Activated CD8-positive, alpha-beta memory T cell treated with anti-CD3 and anti-CD28 coated beads, Interleukin-2, amount 50 U/mL, for 1 hour (primary cell): ENCODE data around the gene TSC22D2.

ENCODE experiments used
- DNase-seq: peaks from one replicate; pipeline ENCODE4 v3.0.0-alpha.2; 2020; ENCODE audit errors: extremely low read depth

Gene TSC22D2

DNA sequence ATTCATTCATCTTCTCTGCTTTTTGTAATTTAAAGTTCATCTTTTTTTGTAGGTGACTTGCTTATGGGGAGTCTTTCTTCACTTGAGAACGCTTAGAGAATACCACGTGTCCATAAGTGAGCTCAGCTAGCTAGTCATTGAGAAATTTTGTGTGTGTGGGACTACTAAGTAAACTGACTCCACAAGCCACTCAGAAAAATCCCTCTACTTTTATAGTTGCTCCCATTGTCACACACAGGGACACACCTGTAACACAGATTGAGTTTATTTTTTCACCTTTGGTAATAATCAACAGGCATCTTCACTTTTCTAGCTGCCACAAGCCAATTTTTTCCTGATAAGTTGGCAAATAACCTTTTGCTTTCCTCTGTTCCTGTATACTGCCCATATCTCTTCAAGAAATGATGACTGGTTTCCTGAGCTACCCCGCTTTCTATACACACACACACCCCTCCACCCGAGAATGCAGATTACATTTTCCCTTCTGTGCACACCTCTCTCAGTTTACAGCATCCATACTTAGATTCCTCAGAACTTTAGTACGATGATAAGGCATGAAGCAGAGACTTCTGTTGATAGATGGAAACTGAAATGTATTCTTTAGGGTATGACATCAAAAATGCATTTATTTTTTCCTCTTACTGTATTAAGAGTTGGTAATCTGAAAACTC lies 4.6 kb downstream of the TSC22D2 start:
- no peak for DNase-seq

DNA sequence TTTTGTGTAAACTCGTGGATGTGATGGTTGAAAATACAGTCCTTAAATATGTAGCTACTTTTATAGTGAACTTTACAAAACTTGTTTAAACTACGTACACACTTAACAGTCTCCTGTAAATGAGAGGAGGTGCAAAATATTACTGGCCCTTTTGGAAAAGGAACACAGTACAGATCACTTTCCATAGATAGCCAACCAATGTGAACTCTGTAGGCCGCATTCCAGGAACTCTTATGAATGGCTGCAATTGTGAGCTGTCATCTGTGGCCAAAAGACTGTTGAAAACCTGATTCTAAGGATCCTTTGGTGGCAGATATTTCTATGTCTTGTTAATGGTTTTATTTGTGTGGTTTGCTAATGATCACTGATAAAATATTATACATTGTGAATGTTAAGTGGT lies 6.2 kb downstream of the TSC22D2 start:
- DNase-seq = no peak

DNA sequence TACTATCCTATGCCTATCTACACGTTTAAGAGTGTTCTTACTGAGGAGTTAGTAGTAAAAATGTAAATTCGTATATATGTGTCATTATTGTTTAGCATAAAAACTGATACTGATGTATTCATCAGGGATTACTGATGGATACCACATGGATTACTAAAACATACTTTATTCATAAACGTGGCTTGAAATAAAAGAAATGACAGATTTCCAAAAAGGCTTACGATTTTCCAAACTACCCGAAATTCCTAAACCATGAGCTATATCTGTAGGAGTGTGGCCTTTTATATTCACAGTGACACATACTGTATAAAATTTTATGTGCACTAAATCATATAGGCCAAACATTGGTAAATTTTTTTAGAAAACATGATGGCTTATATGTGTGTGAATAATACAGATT lies 6.9 kb downstream of the TSC22D2 start:
- DNase-seq = no peak

DNA sequence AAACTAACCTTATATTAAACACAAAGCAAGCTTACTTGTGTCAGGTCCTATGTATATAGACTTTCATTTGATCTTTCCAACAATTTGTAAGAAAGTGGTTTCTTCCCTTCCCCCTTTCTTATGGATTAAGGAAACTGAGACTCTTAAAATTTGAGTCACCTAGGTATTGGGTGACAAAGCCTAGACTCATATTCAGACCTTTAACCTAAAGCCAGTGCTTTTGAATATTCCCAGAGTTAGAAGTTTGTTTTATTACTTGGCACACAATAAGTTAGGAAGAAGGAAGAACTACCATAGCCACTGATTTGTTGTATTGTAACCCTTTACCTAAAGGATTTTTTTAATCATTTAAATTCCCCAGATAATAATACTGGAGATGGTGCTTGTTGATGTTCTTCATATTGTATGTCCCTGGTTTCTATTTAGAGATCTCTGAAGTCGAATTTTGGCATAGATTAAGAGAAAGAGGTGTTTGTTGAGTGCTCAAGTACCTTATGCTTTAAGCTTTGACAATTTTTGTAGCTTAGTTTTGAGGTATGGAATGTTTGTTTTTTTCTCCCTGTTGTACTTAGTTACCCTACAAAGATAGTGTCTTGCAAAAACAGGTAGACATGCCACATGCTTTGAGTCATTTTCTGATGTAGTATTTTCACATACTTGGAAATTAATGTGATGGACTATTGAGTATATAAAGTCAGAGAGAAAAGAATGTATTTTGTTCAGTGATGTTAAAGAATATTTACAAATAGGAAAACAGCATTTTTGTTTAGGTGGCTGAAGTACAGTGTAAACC lies 11.2 kb downstream of the TSC22D2 start:
- DNase-seq = no peak

DNA sequence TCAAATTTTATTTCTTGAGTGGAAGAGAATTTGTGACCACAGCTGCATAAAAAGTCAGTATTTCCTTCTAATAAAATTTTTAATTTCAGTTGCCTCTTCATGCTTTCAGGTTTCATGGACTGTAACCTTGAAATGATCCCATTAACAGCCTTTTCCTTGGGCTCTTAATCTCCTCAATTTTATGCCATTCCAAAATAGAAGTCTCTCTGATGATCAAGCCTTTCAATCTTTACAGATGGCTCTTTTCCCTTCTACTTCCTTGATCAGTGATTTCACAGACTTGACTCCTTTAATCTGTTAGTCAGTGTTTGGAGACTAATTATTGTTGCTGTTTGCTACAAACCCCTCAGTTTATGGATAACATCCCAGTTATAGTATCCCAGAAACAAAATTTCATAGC lies 11.9 kb downstream of the TSC22D2 start:
- DNase-seq = no peak

DNA sequence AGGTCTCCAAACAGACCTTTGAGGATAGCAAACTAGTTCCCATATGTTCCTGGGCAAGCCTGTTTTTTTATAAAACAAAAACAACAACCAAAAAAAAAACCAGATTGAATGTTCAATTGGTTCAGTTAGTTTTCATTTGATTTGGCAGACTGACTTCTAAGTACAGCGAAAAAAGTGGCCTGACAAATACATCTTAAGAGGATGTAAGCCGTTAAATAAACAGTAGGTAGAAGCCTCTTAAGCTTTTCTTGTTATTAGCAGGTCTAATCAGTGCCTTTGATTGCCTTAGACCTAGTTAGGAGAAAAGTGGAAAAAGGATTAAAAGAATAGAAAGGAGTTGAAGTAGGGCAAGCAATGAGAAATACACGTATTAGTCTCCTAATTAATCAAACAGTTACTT lies 13.2 kb downstream of the TSC22D2 start:
- no peak for DNase-seq

DNA sequence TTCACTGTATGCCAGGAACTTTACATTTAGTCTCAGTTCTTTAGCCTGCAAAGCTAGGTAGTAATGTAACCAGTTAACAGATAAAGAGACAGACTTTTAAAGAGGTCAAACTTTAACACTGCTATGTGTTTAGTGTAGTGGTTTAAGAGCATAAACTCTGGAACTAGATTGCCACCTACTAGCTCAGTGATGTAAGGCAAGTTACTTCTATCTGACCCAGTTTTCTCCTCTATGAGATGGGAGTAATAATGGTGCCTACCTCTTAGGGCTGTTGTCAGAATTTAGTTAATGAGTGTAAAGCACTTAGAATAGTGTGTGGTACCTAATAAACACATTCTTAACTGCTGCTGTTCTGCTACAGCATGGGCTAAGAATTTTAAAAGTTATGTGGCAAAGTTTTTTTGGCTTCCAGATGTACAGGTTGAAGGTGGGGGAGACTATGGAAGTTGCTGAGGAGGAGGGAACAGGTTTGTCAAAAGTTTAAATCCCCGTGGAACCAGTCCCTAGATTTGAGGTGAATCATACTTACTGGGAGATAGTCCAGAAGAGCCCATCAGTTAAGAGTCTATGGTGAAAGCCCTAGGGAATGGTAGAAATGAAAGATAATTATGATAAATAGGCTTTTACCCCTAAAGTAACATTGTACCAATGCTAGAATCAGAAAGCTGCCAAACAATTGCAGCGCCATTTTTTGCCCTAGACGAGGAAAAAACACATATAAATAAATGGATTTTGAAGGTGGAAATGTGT lies 13.9 kb downstream of the TSC22D2 start:
- DNase-seq = no peak

DNA sequence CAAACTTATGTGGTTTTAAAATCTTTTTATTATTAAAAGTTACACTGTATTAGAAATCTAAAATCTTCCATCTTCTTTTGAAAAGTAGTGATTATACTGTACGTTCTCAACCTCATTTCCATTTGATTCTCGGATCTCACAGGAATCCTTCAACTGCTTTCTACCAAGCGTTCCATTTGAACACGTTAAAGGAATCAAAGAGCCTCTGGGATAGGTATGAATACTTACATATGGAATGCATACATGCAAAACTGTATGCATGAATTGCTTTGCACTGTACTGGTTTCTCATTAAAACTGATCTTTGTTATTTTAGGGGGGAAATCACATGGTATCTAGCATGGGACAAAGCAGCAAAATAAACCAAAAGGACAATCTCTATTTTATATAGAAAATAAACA lies 14.8 kb downstream of the TSC22D2 start:
- DNase-seq = no peak

DNA sequence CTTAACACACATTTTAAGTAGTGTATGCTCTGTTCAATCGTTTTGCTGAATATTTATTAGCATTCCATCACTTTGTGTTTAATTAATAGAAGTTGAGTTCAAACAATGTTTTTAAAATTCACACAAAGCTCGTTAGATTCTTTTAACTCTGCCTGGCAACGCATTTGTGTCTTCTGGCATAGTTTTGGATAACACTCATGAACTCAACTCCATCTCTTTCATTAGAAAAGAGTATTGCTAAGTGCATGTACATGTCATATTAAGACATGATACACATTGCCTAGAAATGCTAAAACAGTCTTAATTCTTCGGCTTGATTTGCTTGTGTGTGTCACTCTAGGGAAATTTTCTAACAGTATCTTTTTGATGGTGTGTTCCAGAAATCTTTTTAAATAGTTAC lies 15.7 kb downstream of the TSC22D2 start:
- no peak for DNase-seq

DNA sequence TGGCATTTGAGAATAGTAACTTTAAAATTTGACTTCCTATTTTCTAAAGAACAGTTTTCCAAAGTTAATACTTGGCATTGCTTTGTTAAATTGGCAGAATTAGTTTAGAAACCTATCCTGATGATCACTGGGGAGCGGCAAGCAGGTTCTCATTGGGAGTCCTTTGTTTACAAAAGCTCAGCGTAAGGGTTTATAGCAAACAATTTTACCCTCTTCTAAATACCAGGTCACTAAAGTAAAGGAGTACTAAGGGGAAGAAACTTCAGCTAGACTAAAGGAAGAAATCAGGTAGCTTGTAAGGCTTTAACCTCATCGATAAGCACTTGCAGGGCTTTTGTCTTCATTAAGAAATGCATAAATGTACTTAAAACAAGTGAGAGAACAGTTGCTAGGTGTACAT lies 18.2 kb downstream of the TSC22D2 start:
- no peak for DNase-seq

DNA sequence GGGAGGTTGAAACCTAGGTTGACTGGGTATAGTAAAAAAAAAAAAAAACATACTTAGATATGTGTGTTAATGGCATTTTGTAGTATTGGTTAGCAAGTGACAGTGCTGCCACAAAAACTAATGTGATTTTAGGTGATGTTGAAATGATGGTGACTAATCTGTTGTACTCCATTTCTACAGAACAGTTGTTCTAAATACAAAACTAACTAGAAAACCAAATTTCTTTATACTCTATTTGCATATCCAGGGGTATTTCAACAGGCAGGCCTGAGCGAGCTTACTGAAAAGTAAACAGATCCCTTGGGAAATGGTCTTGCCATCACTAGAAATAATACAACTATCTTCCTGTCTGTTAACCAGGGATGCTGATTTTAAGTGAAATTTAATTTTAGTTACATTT lies 20.5 kb downstream of the TSC22D2 start:
- DNase-seq = no peak

DNA sequence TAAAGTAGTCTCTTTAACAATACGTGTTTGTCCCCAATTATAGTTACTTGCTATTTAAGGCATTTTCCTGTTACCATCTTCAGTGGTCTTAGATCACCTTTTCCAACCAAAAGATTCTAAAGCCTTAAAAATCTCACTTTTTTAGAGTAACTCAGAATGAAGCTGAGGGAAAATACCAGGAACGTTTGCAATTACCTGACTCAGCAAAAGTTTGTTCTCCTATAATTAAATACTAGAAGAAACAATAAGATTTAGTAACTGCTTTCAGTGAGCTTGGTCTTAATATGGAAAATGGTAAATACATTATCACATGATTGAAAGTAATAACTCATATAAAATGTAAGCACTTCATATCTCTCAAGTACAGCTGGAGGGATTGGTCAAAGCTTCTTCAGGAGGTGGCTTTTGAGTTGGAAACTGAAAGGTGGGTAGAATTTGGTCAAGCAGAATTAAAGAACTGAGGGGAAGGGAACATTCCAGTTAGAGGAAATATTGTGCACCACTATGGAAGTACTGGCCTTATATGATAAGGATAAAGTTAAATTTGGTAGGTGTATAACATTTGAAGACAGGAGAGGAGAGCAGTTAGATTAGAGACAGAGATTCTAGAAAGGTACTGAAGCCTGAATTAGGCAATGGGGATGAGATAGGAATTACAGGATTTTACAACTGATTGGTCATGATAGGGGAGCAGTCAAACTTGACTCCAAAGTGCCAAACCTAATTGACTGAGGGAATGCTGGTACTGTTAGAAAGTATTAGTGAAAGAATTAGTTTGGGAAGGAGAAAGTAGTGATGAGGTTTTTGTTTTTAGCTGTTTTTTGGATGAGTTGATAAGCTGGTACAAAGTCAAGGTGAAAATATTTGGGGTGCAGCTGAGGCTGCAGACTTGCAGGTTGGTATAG lies 21.9 kb downstream of the TSC22D2 start:
- no peak for DNase-seq

DNA sequence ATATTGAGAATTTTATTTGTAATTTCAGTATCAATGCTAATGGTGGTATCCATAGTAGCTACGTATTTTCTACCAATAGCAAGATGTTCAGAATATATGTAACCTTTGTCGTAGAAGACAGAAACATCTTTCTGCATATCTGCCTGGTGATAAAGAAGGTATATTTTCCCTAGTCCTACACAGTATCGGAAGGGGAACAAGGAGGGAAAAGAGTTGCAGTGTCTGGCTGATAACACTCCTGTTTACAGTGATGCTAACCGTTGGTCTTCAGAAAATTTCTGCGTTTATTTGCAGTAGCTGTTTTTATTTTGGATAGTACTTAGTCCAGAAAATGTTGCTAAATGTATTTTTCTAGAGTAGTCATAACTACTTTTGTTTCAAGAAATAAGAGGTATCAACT lies 25.2 kb downstream of the TSC22D2 start:
- no peak for DNase-seq

DNA sequence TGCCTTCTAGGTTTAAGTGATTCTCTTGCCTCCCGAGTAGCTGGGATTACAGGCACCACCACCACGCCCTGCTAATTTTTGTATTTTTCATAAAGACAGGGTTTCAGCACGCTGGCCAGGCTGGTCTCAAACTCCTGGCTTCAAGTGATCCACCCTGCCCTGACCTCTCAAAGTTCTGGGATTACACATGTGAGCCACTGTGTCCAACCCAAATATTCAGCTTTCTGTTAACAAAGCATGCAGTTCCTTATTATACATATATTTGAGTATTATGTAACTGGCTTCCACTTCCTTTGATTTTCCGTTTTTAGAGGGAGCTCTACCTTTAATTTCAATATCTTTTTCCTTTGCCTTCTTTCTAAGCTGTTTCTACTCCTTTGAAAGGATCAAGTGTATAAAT lies 26.1 kb downstream of the TSC22D2 start:
- DNase-seq = no peak

DNA sequence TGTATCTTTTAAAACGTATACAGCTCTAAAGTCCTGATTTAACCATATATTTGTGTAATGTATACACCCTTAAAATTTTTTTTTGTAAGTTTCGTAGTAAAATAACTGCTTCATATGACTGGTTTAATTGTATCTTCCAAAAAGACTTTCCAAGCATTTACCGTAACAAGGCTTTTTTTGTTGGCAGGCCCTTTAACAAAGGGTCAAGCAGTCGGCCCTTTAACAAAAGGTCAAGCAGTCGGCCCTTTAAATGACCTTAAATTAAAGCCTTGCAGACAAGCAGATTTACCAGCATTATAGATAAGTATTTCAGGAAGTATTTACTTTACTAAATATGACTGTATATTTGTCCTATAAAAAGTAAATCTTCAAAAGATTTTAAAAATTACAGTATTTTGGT lies 28.1 kb downstream of the TSC22D2 start:
- DNase-seq = no peak

DNA sequence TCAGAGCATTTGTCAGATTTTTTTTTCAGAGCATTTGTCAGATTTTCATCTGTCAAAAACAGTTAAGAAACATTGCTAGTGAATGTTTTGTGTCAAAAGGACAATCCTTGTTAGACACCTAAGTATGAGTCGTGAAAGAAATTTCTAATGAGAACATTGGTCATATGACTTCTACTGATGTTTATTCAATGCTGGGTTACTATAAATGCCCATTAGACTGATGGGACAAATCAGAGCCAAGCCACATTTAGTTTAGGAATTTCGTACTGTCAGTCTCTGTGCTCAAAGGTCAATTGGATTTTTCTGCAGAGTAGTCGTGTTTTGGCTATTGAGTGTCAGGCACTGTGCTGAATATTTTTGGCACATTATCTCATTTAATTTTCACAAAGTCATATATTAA lies 31.6 kb downstream of the TSC22D2 start:
- DNase-seq = no peak

DNA sequence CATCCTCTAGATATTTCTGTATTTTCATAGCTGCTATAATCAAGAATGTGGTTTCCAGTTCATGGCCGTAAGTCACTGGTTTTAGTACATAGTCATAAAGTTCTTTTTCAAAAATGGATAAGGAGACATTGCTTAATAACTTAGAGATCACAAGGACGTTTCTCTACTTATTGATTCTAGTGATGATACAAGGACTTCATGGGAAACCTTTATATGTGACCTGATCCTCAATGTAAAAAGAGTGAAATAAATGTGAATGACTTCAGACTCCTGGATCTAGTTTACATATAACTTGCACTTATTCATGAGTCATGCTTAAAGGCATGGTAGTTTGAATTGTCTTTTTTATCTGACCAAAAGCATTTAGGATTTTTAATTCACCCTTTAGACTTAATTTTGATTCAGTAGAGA lies 35.2 kb downstream of the TSC22D2 start:
- DNase-seq = no peak

DNA sequence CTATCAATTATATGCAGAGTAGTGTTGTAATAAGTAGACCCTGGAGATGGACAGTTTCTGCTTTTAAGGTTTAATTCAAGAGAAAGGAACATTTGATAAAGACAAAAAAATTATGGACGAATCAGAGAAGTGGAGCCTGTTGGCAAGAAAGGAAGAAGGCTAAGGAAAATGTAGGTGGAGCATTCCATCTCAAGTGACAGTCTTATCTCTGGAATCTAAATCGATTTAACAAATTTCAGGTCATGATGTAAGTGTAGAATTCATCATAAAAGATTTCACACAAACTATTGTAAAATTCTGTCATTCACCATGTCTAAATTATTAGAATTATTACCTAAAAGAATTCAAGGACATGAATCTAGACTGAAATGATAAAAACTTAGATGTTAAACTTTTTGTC lies 36.3 kb downstream of the TSC22D2 start:
- no peak for DNase-seq

DNA sequence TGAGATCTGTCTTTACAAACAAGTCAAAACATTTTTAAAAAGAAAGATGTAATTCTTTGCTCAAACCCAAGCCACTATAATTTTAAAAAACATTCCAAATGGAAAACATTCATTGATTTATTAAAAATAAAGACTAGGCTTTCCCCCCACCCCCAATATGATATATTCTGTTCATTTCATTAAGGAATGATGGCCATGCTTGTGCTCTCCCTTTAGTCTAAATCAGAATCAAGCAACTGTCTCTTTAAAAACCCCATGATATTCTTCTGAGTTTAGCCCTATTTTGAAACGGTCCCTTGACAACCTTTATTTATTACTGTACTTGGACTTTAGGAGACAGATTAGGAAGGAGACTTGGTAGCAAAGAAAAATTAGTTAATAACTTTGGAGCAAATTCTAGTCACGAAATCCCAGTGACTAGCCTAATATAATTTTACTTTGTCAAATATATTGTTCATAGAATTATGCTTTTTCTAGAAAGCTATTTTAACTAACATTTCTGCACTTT lies 38.4 kb downstream of the TSC22D2 start:
- no peak for DNase-seq

DNA sequence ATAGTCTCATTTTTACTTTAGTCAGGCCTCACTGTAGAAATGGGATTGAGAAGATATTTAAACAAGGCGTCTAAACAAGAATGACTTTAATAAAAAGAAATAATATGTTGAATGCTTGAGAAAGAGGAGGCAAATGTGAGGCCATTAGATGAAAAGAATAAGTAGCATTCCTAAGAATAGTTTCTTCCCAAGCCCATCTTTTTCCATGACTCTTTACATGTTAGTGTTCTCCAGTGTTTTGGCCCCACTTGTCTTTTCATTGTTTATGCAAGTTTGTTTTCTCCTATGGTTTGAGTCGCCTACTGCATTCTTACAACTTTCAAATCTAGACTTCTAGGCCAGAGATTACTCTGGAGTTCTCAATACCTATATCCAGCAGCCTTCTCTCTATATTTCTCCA lies 39.0 kb downstream of the TSC22D2 start:
- no peak for DNase-seq

DNA sequence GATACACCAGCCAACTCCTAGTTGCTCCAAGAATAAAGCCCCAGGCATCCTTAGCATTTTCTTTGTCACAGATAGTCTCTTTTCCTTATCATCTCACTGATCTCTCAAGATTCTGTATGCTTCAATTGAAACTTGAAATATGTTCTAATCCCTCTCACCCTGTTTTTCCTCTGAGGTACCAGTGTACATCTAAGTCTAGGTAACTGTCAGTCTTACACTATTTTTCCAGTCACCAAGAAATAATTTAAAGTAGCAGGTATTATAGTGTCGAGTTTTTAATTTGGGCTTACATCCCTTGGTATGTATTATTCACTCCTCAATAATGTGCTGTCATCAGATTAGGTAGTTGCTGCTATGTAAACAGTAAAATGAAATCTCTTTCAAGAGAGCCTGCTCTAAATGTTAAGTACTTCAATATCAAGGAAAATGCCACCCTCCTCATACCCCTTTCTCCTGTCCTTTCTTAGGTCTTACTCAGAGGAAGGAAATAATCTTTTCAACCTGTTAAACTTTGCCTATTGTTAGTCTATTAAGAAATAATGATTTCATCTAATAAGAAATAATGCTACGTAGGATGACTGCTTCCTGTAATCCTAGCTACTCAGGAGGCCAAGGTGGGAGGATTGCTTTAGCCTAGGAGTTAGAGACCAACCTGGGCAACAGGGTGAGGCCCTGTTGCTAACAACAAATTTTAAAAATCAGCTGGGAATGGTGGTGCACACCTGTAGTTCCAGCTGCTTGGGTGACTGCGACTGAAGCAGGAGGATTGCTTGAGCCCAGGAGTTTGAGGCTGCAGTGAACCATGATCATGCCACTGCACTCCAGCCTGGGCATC lies 39.8 kb downstream of the TSC22D2 start:
- DNase-seq = no peak
